ENCODE data around the gene HPS4. TPM values are rescaled to one million over a fixed set of nuclear protein-coding genes. Genes with fewer than 3 reads are reported as not detected.

Gene HPS4
- total and polyA plus RNA-seq, 2 of the 8 experiments (the other 6 are each of a cell fraction or from before 2014, with no cell fraction given): 28.0 to 35.2 TPM

GRCh38 chr22:26463101-26463661 lies 20.4 kb downstream of the HPS4 start:
- Histone ChIP-seq H2BK20ac (ENCODE audit: low read length) (no peak overlapping the region), H3K18ac (ENCODE audit: extremely low read depth, low read length) (no peak overlapping the region), H3K79me2 (ENCODE audit: control insufficient read depth in 1 of 2, insufficient read depth in 2 of 2, low read length in 2 of 2) (peaks cover 0 to 2% of the 10 kb centered on the region in 2 experiments; a peak in 1 of 4 replicates), H4K8ac (ENCODE audit: extremely low read depth, insufficient read depth, low read length) (no peak overlapping the region), H3K4me1 (replicated peaks in 1 of 4; ENCODE audit: control insufficient read depth in 3 of 4, insufficient read depth in 4 of 4, low read length in 3 of 4) (no peaks in the 10 kb centered on the region), H3K9ac (replicated peaks in 1 of 4; ENCODE audit: extremely low read depth in 1 of 4, low read depth in 3 of 4, low read length in 3 of 4) (no peak overlapping the region), H2AK5ac (ENCODE audit: low read depth, low read length) (no peak overlapping the region), H2BK12ac (ENCODE audit: low read depth, low read length) (no peak overlapping the region), H4K91ac (replicated peaks; ENCODE audit: insufficient read length, low read length) (no peak overlapping the region), H3K4ac (replicated peaks; ENCODE audit: insufficient read length, low read depth, low read length) (no peak overlapping the region), H2BK120ac (replicated peaks; ENCODE audit: low read depth, low read length) (no peak overlapping the region), H3K14ac (ENCODE audit: insufficient read length) (no peak overlapping the region), H2AFZ (ENCODE audit: low read length) (no peak overlapping the region), H3K23ac (ENCODE audit: insufficient read length) (no peak overlapping the region), H3K4me2 (ENCODE audit: insufficient read depth in 1 of 2, low read depth in 2 of 2, low read length in 2 of 2) (no peak overlapping the region), H2BK5ac (ENCODE audit: low read depth, low read length) (no peak overlapping the region), H3K23me2 (ENCODE audit: low read depth, low read length) (no peaks in the 10 kb centered on the region), H2BK15ac (ENCODE audit: low read length) (no peak overlapping the region), H4K20me1 (replicated peaks in 1 of 2; ENCODE audit: control insufficient read depth in 1 of 2, insufficient read depth in 2 of 2, low read length in 2 of 2) (peaks cover under 1 to 9% of the 10 kb centered on the region in 2 experiments), H3K27me3 (replicated peaks in 1 of 4; ENCODE audit: control insufficient read depth in 3 of 4, extremely low read depth in 1 of 4, insufficient read depth in 3 of 4, low read length in 3 of 4) (no peaks in the 10 kb centered on the region), H3K9me3 (ENCODE audit: insufficient read depth in 2 of 2, low read depth in 1 of 2, low read length in 1 of 2) (no peaks in the 10 kb centered on the region), H3K56ac (replicated peaks; ENCODE audit: insufficient read length, low read depth, low read length) (no peak overlapping the region), H3K79me1 (ENCODE audit: low read depth, low read length) (0 out of 2 replicates have a peak, but pooled peaks cover 2% of the 10 kb centered on the region), H3K4me3 (ENCODE audit: extremely low read depth in 1 of 4, insufficient read depth in 2 of 4, low read depth in 3 of 4, low read length in 4 of 4) (no peak overlapping the region), H3K27ac (ENCODE audit: low read depth, low read length) (no peak overlapping the region), H3K36me3 (ENCODE audit: control insufficient read depth in 2 of 4, insufficient read depth in 4 of 4, low read length in 3 of 4) (peaks cover 11 to 63% (median 39%) of the 10 kb centered on the region in 4 experiments), H4K5ac (ENCODE audit: insufficient read length, low read depth, low read length) (no peak overlapping the region)
- DNase-seq (ENCODE audit: low read depth in 1 of 2, low spot score in 2 of 2) (no peak), FAIRE-seq (no peak)
- ChIA-PET CTCF (ENCODE audit: partially characterized antibody) (interaction anchor here (0.5 to 7.8 kb wide), 14 partner anchors 8 to 1467 kb away, joined by 3 to 98 read pairs (median 6); no protein-coding TSS in a partner anchor), POLR2A (ENCODE audit: partially characterized antibody) (interaction anchor here (0.6 to 1.5 kb wide), 5 partner anchors 10 to 359 kb away, joined by 3 to 5 read pairs (median 3); partner anchors contain the start of genes HPS4 and SRRD)
- TF ChIP-seq HDAC2 (IDR thresholded peaks at IDR 0.05; ENCODE audit: borderline replicate concordance in 1 of 2, low read depth in 2 of 2, low read length in 2 of 2) (no peak), SP2 (IDR thresholded peaks at IDR 0.05; ENCODE audit: low read length) (no peak), CHD1 (IDR thresholded peaks at IDR 0.05; ENCODE audit: low read depth, low read length) (no peak), SP1 (IDR thresholded peaks at IDR 0.05; ENCODE audit: low read depth, low read length) (no peak), TEAD4 (IDR thresholded peaks at IDR 0.05; ENCODE audit: low read depth, low read length) (no peak), RFX5 (IDR thresholded peaks at IDR 0.05; ENCODE audit: borderline replicate concordance, low read depth, low read length) (no peak), JUND (IDR thresholded peaks at IDR 0.05; ENCODE audit: low read length) (no peak), BRCA1 (IDR thresholded peaks at IDR 0.05; ENCODE audit: low read depth, low read length) (no peak)
- 90% methylated on average over 10 of the region's 10 CpGs; no CpG with 5 or more reads in 1 of the 2 experiments for WGBS, 2 experiments (ENCODE audit: extremely low coverage in 1 of 2, insufficient coverage in 1 of 2, insufficient read length in 1 of 2, insufficient replicate concordance in 2 of 2, low coverage in 1 of 2, low lambda C conversion rate in 2 of 2, missing lambda C conversion rate in 1 of 2)

All from H1 (cell line).